Measurements from ENCODE around the gene LDLRAD4.

Gene LDLRAD4

DNA sequence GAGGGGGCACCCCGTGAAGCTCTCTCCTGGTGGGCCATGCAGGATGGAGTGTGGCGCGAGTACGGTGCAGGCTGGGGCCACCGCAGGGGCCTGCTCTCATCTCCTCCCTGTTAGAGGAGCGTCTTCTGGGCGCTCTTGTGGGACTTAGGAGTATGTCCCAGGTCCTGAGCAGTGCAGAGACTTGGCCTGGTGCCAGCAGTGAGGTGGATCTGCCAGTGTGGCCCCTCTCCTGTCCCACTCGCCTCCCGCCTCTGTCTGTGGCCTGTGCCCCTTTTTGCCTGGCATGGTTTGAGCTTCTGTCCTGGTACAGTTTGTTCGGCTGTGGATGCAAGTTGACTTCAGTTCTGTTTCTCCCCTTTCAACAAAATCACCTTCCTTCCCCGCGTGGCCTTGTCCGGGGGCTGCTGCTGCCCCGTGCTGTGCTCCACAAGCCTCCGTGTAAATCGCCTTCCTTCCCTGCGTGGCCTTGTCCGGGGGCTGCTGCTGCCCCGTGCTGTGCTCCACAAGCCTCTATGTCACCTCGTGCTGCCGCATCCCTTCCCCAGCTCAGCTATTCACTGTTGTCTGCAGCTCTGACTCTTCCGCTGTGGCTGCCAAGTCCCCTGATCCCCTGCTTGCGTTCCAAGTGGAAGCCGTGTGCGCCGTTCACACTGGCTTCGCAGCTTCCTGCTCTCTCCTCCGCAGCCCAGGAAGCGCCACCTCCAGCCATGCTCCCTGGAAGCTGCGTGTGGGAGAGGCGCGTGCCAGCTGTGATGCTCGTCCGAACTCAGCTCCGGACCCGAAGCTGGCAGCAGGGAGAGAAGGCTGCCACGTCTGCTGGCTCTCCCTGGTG lies 13.7 kb downstream of the LDLRAD4 start:
- DNase-seq, result no peak

DNA sequence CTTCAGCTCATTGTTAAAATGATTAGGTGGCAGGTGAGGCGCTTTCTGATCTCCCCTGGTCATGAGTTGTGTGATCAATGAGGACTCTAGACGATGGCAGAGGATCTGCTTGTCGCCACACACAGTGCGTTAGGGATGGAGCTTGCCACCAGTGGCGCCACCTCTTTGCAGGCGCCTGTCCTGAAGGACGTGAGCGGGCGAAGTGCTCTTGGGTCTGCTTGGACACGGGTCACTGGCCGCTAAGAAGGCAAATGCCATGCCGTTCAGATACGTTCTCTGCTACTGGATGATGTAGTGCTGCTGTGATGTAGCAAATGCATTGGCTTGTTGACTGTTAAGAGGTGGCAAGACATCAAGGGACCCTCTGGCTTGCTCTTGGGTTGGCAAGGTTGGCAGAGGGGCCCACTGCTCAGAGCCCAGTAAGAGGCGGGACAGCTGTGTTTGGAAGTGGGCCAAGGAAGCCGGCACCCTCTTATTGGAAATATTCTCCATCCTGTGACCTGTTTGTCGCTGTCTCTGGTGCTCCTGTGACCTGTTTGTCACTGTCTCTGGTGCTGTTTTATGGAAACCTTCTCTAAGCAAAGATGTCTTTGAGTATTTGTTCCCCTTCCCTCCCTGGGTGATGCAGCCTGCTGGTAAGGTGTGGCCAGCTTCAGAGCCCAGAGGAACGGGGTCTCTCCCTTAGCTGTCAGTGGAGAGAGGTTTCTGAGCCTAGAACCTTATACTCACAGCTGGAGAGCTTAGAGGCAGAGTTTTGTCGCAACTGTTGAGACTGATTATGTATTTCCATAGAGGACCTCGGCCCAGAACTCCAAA lies 14.6 kb downstream of the LDLRAD4 start:
- no peak for DNase-seq

GRCh38 chr18:13233787-13234783 lies 15.5 kb downstream of the LDLRAD4 start:
- DNase-seq, result no peak

DNA sequence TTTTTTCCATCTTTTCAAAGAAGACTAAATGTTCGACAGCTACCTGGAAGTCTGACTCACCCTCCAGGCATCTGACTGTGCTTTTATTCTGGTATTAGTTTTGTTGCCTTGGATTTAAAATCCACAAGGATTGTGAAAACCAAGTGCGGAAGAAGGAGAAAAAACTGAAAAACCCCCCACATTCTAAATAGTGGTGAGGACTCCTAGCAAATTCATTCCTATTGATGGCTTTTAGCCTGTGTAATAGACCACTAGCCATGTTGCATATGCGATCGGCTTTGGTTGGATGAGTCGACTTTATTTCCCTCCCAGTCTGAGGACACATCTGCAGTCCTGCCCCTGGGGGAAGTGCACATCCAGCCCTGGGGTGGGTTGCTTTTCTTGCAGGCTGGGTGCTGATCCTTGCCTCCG lies 16.9 kb downstream of the LDLRAD4 start:
- DNase-seq, result no peak

DNA sequence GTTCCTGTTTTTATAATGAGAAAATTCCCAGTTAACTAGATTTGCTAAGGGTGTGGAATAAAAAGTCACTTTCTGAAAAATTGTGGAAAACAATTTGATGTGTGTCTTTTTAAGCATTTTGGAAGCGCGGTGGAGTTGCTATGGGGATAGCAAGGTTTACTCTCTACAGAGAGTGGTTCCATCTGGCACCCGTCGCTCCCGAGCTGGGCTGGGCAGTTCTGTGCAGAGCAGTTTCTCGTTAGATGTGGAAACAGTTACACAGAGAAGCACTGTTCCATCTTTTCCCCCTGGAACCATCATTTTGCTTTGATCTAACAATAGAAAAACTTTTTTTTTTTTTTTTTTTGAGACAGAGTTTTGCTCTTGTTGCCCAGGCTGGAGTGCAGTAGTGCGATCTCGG lies 17.4 kb downstream of the LDLRAD4 start:
- no peak for DNase-seq

DNA sequence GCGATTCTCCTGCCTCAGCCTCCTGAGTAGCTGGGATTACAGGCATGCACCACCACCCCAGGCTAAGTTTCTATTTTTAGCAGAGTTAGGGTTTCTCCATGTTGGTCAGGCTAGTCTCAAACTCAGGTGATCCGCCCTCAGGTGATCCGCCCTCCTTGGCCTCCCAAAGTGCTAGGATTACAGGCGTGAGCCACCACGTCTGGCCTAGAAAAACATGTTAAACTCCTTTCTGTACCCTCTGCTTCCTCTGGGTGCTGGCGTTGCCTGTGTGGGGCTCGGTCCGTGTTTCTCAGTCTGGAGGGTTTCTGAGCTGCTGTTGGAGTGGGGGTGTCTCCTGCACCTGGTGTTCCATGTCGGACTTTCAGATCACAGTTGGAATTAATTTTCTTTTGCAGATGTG lies 17.9 kb downstream of the LDLRAD4 start:
- no peak for DNase-seq

- no peak for DNase-seq
Observed at GRCh38 chr18:13237073-13237472, 18.5 kb downstream of the LDLRAD4 start.

DNA sequence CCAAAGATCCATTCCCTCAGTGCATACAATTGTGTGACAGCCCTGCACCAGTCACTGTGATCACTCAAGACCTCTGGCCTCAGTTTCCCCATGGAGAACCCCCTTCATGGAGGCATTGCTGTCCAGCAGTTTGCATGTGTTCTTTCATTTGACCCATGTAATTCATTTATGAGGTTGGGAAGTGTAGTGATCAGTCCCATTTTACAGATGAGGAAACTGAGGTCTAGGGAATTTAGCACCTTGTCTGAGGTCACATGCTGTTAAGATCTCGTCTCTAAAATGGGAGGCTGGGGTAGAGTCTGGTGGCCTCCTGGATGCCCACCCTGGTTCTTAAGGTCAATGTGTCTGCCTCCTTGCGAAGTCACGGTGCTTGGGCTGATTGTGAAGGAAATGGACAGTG lies 19.1 kb downstream of the LDLRAD4 start:
- no peak for DNase-seq

- DNase-seq, result no peak
Observed at GRCh38 chr18:13239171-13239956, 20.8 kb downstream of the LDLRAD4 start.

GRCh38 chr18:13240060-13240725 lies 21.6 kb downstream of the LDLRAD4 start:
- DNase-seq, result no peak

DNA sequence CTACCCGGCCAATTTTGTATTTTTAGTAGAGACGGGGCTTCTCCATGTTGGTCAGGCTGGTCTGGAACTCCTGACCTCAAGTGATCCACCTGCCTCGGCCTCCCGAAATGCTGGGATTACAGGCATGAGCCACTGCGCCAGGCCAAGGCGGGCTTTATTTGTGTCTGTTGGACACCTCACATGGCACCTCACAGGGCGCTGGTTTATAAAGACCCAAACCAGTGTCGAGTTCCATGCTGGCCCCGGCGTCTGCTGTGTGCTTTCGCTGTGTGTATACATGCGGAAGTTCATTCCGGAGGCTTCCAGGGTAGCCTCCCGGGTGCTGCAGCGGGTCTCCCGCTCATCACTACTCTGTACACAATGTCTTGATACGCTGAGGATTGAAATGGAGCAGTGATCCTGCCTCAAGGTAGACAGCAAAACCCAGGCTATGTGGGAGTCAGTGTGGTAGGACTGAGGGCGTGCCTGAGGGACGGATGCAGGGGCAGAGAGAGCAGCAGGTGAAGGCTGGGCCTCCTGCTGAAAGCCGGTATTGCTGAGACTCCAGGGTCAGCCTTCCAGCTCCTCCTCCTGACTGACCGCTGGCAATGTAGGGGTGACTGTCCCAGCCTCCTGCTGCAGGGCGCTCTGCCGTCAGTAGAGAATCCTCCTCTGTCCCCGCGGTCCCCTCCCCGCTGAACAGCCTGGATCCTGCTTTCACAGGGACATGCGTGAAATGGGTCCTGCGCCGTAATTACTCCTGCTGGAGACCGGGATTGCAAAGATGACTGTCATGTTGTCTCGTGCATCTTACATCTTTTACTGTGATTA lies 22.7 kb downstream of the LDLRAD4 start:
- no peak for DNase-seq

DNA sequence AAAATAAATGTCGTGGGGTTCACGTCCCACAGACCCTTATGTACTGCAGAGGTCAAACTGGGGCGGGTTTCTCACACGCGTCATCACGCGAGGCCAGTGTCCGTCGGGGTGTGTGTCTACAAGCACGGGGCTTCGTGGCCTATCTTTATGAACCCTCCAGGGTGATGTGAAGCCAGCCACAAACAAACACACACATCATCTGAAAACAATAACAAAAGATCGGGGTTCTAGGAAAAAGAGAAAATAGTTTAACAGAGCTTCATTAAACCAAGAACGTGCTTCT lies 23.3 kb downstream of the LDLRAD4 start:
- no peak for DNase-seq

GRCh38 chr18:13242797-13243196 lies 24.2 kb downstream of the LDLRAD4 start:
- no peak for DNase-seq

- DNase-seq, result no peak
Observed at GRCh38 chr18:13243363-13243762, 24.8 kb downstream of the LDLRAD4 start.

- no peak for DNase-seq
Observed at GRCh38 chr18:13244135-13244534, 25.6 kb downstream of the LDLRAD4 start.

GRCh38 chr18:13245481-13246000 lies 27.0 kb downstream of the LDLRAD4 start:
- no peak for DNase-seq

DNA sequence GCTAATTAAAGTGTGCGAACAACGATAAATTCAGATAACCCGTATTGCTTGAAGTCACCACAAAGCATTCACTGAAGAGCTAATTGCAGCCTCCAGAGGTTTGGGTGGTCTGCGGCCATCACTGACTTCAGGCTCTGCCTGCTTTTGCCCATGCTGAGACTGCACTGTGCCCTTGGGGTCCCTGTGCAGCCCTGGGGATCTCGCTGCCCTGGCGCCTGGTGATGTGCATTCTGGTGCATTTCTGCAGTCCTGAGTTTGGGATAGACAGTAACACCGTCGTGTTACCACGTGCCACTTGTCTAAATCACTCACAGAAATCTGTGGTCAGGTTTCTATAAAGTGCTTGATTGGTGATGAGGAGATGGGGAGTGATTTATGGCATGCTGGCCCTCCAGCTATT lies 27.6 kb downstream of the LDLRAD4 start:
- no peak for DNase-seq

DNA sequence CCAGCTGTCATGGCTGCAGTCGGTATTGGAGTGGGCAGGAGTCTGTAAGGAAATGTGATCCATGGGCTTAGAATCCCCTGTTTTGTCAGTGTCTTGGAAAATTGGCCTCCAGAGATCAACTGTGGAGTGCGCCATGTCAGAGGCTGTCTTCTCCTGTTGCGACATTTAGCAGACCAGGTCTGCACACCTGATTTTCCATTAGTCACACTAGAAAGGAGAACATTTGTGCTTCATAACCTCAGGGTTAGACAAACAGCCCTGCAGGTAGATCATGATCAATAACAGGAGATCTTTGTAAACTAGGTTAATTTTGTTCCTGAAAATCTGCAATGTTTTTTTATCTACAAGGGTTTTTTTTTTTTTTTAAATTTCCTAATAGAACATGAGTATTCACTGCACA lies 28.0 kb downstream of the LDLRAD4 start:
- no peak for DNase-seq

DNA sequence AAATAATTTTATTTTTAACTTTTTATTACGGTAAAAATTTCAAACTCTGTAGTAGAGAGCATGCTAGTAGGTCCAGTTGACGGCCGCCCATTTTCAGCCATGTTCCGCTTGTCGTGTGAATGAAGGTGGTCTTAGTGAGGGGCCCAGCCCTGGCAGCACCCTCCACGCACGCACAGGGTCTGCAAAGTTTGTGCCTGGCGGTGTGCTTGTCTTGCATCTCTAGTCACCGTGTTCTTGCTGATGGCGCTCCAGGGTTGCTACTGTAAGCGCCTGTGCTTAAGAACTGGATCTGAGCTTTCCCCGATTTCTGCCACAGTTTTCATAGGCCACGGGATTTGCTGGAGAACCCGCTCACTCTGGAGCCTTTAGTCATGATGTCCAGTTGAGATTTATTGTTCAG lies 28.9 kb downstream of the LDLRAD4 start:
- DNase-seq, result no peak

DNA sequence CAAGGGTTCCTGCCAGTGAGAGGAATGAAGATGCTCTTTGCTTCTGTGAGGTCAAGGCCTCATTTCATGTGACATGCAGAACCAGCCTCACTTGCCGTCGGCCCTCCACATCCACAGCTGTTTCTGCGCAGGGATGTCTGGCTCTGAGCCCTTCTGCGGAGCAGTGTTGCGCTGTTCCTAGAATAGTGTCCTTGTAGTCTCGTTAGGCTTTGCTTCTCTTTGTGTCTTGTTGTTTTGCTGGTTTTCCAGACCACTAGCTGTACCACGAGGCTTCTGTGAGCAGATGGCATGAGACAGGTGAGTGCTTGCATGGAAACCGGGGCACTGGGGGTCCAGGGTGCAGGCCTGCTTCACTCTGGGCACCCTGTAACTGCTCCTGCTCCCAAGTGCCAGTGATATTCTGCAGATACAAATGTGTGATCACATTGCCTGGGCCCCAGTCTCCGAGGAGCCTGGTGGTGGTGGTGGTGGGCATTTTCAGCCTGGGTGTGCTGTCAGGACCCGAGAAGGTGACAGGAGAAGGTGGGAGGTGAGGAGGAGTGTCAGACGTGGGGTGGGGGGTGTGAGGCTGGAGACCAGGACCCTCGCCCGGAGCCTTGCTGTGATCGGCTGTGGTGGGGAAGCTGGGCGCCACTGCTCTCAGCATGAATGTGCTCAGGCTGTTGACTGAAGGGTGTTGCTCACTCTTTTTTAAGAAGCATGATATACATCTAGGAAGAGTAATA lies 34.3 kb downstream of the LDLRAD4 start:
- no peak for DNase-seq
